SK-N-SH (cell line): ENCODE measurements around the gene CCDC47.

Experiments
- POLR2AphosphoS5 ChIP-seq: IDR thresholded peaks from 2 replicates; pipeline ENCODE4 v1.6.1; 2012; ENCODE audit warnings: low read depth, low read length
- TAF1 ChIP-seq: IDR thresholded peaks from 2 replicates; pipeline ENCODE4 v1.6.1; 2012; ENCODE audit warnings: low read depth, mild to moderate bottlenecking, low read length, moderate library complexity, borderline replicate concordance
- TF ChIP-seq, protein P1 (sequence below): fragments of 200-600 bp; sonication (generic); IDR thresholded peaks from 2 replicates; pipeline ENCODE4 v1.6.1; 2017; ENCODE audit warnings: antibody characterized with exemption, mild to moderate bottlenecking, moderate library complexity
- TF ChIP-seq, protein P2 (sequence below): IDR thresholded peaks from 2 replicates; pipeline ENCODE4 v1.6.1; 2012; ENCODE audit warnings: mild to moderate bottlenecking, low read depth, low read length, moderate library complexity

GRCh38 chr17:63698381-63698885 lies 75.0 kb downstream of the CCDC47 start:
- TF ChIP-seq, protein P1, sequence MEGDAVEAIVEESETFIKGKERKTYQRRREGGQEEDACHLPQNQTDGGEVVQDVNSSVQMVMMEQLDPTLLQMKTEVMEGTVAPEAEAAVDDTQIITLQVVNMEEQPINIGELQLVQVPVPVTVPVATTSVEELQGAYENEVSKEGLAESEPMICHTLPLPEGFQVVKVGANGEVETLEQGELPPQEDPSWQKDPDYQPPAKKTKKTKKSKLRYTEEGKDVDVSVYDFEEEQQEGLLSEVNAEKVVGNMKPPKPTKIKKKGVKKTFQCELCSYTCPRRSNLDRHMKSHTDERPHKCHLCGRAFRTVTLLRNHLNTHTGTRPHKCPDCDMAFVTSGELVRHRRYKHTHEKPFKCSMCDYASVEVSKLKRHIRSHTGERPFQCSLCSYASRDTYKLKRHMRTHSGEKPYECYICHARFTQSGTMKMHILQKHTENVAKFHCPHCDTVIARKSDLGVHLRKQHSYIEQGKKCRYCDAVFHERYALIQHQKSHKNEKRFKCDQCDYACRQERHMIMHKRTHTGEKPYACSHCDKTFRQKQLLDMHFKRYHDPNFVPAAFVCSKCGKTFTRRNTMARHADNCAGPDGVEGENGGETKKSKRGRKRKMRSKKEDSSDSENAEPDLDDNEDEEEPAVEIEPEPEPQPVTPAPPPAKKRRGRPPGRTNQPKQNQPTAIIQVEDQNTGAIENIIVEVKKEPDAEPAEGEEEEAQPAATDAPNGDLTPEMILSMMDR = no peak
- TF ChIP-seq POLR2AphosphoS5 (no peak), TAF1 (no peak)
- TF ChIP-seq, protein P2, sequence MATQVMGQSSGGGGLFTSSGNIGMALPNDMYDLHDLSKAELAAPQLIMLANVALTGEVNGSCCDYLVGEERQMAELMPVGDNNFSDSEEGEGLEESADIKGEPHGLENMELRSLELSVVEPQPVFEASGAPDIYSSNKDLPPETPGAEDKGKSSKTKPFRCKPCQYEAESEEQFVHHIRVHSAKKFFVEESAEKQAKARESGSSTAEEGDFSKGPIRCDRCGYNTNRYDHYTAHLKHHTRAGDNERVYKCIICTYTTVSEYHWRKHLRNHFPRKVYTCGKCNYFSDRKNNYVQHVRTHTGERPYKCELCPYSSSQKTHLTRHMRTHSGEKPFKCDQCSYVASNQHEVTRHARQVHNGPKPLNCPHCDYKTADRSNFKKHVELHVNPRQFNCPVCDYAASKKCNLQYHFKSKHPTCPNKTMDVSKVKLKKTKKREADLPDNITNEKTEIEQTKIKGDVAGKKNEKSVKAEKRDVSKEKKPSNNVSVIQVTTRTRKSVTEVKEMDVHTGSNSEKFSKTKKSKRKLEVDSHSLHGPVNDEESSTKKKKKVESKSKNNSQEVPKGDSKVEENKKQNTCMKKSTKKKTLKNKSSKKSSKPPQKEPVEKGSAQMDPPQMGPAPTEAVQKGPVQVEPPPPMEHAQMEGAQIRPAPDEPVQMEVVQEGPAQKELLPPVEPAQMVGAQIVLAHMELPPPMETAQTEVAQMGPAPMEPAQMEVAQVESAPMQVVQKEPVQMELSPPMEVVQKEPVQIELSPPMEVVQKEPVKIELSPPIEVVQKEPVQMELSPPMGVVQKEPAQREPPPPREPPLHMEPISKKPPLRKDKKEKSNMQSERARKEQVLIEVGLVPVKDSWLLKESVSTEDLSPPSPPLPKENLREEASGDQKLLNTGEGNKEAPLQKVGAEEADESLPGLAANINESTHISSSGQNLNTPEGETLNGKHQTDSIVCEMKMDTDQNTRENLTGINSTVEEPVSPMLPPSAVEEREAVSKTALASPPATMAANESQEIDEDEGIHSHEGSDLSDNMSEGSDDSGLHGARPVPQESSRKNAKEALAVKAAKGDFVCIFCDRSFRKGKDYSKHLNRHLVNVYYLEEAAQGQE = no peak
